ENCODE data around the gene APRT. TPM values are rescaled to one million over a fixed set of nuclear protein-coding genes. Genes with fewer than 3 reads are reported as not detected.

The APRT gene
- total RNA-seq, 2 experiments from 2014 or later: 105 to 179 TPM

- peaks cover 22% of the 10 kb centered on the region for H3K4me1 Mint-ChIP-seq
- ATAC-seq: no peak
- peaks cover 34% of the 10 kb centered on the region for H3K36me3 Mint-ChIP-seq (ENCODE audit: low read depth)
- H3K9me3 Mint-ChIP-seq (ENCODE audit: low read depth): no peaks in the 10 kb centered on the region
- peak; percentile 68 for DNase-seq
- peak overlapping the region; percentile 86 for H3K4me3 Mint-ChIP-seq
- intact Hi-C loops (cut with DNase I, micrococcal nuclease): loop anchor here (1.0 to 5.0 kb wide), 8 partner anchors 9 to 404 kb away; partner anchors contain the start of genes TRAPPC2L (in 2 of the 2), CDT1 (in 1 of the 2), CYBA (in 1 of the 2) and GALNS (in 1 of the 2)
- H3K27ac Mint-ChIP-seq: peak overlapping the region; percentile 90
- H3K27me3 Mint-ChIP-seq: no peaks in the 10 kb centered on the region
- CTCF ChIA-PET: interaction anchor here (0.6 to 5.1 kb wide), 9 partner anchors 30 to 402 kb away, joined by 3 to 22 read pairs (median 4); partner anchors contain the start of genes GALNS and TRAPPC2L
- POLR2A ChIA-PET: interaction anchor here (0.6 to 1.3 kb wide), 4 partner anchors 45 to 704 kb away, joined by 4 to 8 read pairs (median 4); no protein-coding TSS in a partner anchor
Observed at GRCh38 chr16:88812513-88813268, 963 bp upstream of the APRT start.

- intact Hi-C loops (cut with DNase I, micrococcal nuclease): loop anchor here in 1 of 2 experiments (1.0 to 5.0 kb wide), 10 partner anchors 8 to 846 kb away; partner anchors contain the start of genes ANKRD11, CDH15, CDT1 and CHMP1A
- DNase-seq: peak; percentile 76
- Mint-ChIP-seq H3K36me3 (ENCODE audit: low read depth) (peaks cover 45% of the 10 kb centered on the region), H3K27ac (peak overlapping the region; percentile 88), H3K4me3 (peak overlapping the region; percentile 86), H3K9me3 (ENCODE audit: low read depth) (no peaks in the 10 kb centered on the region), H3K4me1 (peaks cover 22% of the 10 kb centered on the region), H3K27me3 (no peaks in the 10 kb centered on the region)
- POLR2A ChIA-PET: interaction anchor here (0.6 to 2.6 kb wide), 11 partner anchors 8 to 424 kb away, joined by 3 to 13 read pairs (median 4); partner anchors contain the start of gene ACSF3
- ATAC-seq: peak; percentile 40
- CTCF ChIA-PET: interaction anchor here (0.6 to 5.1 kb wide), 6 partner anchors 17 to 855 kb away, joined by 3 to 22 read pairs (median 4); partner anchors contain the start of genes GALNS and TRAPPC2L
Observed at GRCh38 chr16:88810912-88811768, 588 bp downstream of the APRT start.

- H3K27me3 Mint-ChIP-seq: no peaks in the 10 kb centered on the region
- ChIA-PET POLR2A (interaction anchor here (0.6 to 2.6 kb wide), 8 partner anchors 8 to 287 kb away, joined by 3 to 13 read pairs (median 4); partner anchors contain the start of gene ACSF3), CTCF (interaction anchor here (0.6 to 5.1 kb wide), 6 partner anchors 17 to 275 kb away, joined by 3 to 22 read pairs (median 4); partner anchors contain the start of genes GALNS and TRAPPC2L)
- H3K36me3 Mint-ChIP-seq (ENCODE audit: low read depth): peaks cover 51% of the 10 kb centered on the region
- H3K4me1 Mint-ChIP-seq: peaks cover 22% of the 10 kb centered on the region
- DNase-seq (peak; percentile 73), ATAC-seq (peak; percentile 24)
- intact Hi-C loops (cut with DNase I, micrococcal nuclease): loop anchor here in 1 of 2 experiments (2.0 to 5.0 kb wide), 3 partner anchors 74 to 307 kb away; no protein-coding TSS in a partner anchor
- H3K4me3 Mint-ChIP-seq: peak overlapping the region; percentile 86
- no peaks in the 10 kb centered on the region for H3K9me3 Mint-ChIP-seq (ENCODE audit: low read depth)
- H3K27ac Mint-ChIP-seq: peak overlapping the region; percentile 88
Observed at GRCh38 chr16:88810166-88810911, 1.4 kb downstream of the APRT start.

- Mint-ChIP-seq H3K9me3 (ENCODE audit: low read depth) (no peaks in the 10 kb centered on the region), H3K4me3 (peak overlapping the region; percentile 86), H3K4me1 (peaks cover 22% of the 10 kb centered on the region), H3K27ac (peak overlapping the region; percentile 88), H3K27me3 (no peaks in the 10 kb centered on the region), H3K36me3 (ENCODE audit: low read depth) (peaks cover 53% of the 10 kb centered on the region)
- ChIA-PET CTCF (interaction anchor here (0.5 to 5.1 kb wide), 5 partner anchors 27 to 366 kb away, joined by 3 to 22 read pairs (median 5); partner anchors contain the start of genes GALNS and TRAPPC2L), POLR2A (interaction anchor here (0.6 to 2.6 kb wide), 7 partner anchors 10 to 287 kb away, joined by 3 to 13 read pairs (median 5); partner anchors contain the start of gene ACSF3)
- DNase-seq (peak; percentile 38), ATAC-seq (no peak)
- intact Hi-C loops (cut with DNase I, micrococcal nuclease): loop anchor here in 1 of 2 experiments (2.0 to 5.0 kb wide), 3 partner anchors 73 to 308 kb away; no protein-coding TSS in a partner anchor
Observed at GRCh38 chr16:88809676-88810165, 2.0 kb downstream of the APRT start.

GRCh38 chr16:88809068-88809675, 2.6 kb downstream of the APRT start:
- DNase-seq (peak; percentile 28), ATAC-seq (no peak)
- Mint-ChIP-seq H3K9me3 (ENCODE audit: low read depth) (no peaks in the 10 kb centered on the region), H3K4me1 (peaks cover 22% of the 10 kb centered on the region), H3K27ac (peak overlapping the region; percentile 69), H3K27me3 (no peaks in the 10 kb centered on the region), H3K36me3 (ENCODE audit: low read depth) (peaks cover 56% of the 10 kb centered on the region), H3K4me3 (peak overlapping the region; percentile 86)
- ChIA-PET POLR2A (interaction anchor here (0.6 to 1.6 kb wide), 4 partner anchors 27 to 147 kb away, joined by 3 to 8 read pairs (median 4); no protein-coding TSS in a partner anchor), CTCF (interaction anchor here (0.5 to 5.1 kb wide), 4 partner anchors 27 to 366 kb away, joined by 3 to 22 read pairs (median 10); partner anchors contain the start of genes GALNS and TRAPPC2L)
- intact Hi-C loops (cut with DNase I, micrococcal nuclease): no loop called here

- H3K4me3 Mint-ChIP-seq: peak overlapping the region; percentile 86
- ATAC-seq (no peak), DNase-seq (no peak)
- no peaks in the 10 kb centered on the region for H3K9me3 Mint-ChIP-seq (ENCODE audit: low read depth)
- H3K27me3 Mint-ChIP-seq: no peaks in the 10 kb centered on the region
- POLR2A ChIA-PET: interaction anchor here (1.5 kb wide), 1 partner anchor 26 kb away, joined by 8 read pairs; no protein-coding TSS in a partner anchor
- H3K4me1 Mint-ChIP-seq: peaks cover 20% of the 10 kb centered on the region
- CTCF ChIA-PET: interaction anchor here (2.1 kb wide), 1 partner anchor 26 kb away, joined by 5 read pairs; no protein-coding TSS in a partner anchor
- H3K27ac Mint-ChIP-seq: peak overlapping the region; percentile 25
- intact Hi-C loops (cut with DNase I, micrococcal nuclease): no loop called here
- H3K36me3 Mint-ChIP-seq (ENCODE audit: low read depth): peaks cover 56% of the 10 kb centered on the region
Observed at GRCh38 chr16:88807626-88808453, 3.9 kb downstream of the APRT start.

- Mint-ChIP-seq H3K4me1 (peaks cover 16% of the 10 kb centered on the region), H3K27ac (peak overlapping the region; percentile 13)
- POLR2A ChIA-PET: no interaction called here
Observed at GRCh38 chr16:88807142-88807625, 4.5 kb downstream of the APRT start.

GRCh38 chr16:88806491-88807111, 5.1 kb downstream of the APRT start:
- H3K4me3 Mint-ChIP-seq: peak overlapping the region; percentile 33
- H3K27ac Mint-ChIP-seq: no peak overlapping the region
- POLR2A ChIA-PET: no interaction called here
- no peaks in the 10 kb centered on the region for H3K9me3 Mint-ChIP-seq (ENCODE audit: low read depth)
- DNase-seq (no peak), ATAC-seq (no peak)
- H3K4me1 Mint-ChIP-seq: peaks cover 20% of the 10 kb centered on the region
- H3K36me3 Mint-ChIP-seq (ENCODE audit: low read depth): peaks cover 56% of the 10 kb centered on the region
- H3K27me3 Mint-ChIP-seq: no peaks in the 10 kb centered on the region
- intact Hi-C loops (cut with DNase I, micrococcal nuclease): no loop called here
- CTCF ChIA-PET: interaction anchor here (1.2 kb wide), 1 partner anchor 69 kb away, joined by 4 read pairs; no protein-coding TSS in a partner anchor

More at GRCh38 chr16:88807142-88807625, 4.5 kb downstream of the APRT start:
- peak overlapping the region; percentile 33 for H3K4me3 Mint-ChIP-seq
- DNase-seq: no peak
- H3K36me3 Mint-ChIP-seq (ENCODE audit: low read depth): peaks cover 56% of the 10 kb centered on the region
- intact Hi-C loops (cut with DNase I, micrococcal nuclease): no loop called here
- no peak for ATAC-seq
- CTCF ChIA-PET: interaction anchor here (1.2 kb wide), 1 partner anchor 70 kb away, joined by 4 read pairs; no protein-coding TSS in a partner anchor
- H3K9me3 Mint-ChIP-seq (ENCODE audit: low read depth): no peaks in the 10 kb centered on the region
- H3K27me3 Mint-ChIP-seq: no peaks in the 10 kb centered on the region
